ENCODE results near the gene GNAZ. TPM values are rescaled to one million over a fixed set of nuclear protein-coding genes. Genes with fewer than 3 reads are reported as not detected.

GNAZ gene
- total and polyA plus RNA-seq, 4 donors, result 0.21 to 2.2 (median 0.38) TPM

GRCh38 chr22:23144432-23144831, 74.1 kb downstream of the GNAZ start:
- no peak for DNase-seq (ENCODE audit: low spot score)
- Histone ChIP-seq H3K27me3 (ENCODE audit: control insufficient read depth in 4 of 4, insufficient read depth in 4 of 4, low read length in 3 of 4) (no peaks in the 10 kb centered on the region), H3K9me3 (ENCODE audit: control insufficient read depth in 4 of 4, low read length in 3 of 4) (no peaks in the 10 kb centered on the region), H3K4me3 (ENCODE audit: low read depth in 1 of 3, low read length in 3 of 3) (no peak overlapping the region), H3K9ac (ENCODE audit: low read depth in 1 of 2, low read length in 2 of 2) (no peak overlapping the region), H3K4me1 (ENCODE audit: control insufficient read depth in 4 of 4, insufficient read depth in 4 of 4, low read length in 3 of 4) (peaks cover 11 to 31% (median 20%) of the 10 kb centered on the region in 4 donors), H3K36me3 (ENCODE audit: control insufficient read depth in 4 of 4, insufficient read depth in 3 of 4, low read depth in 1 of 4, low read length in 3 of 4) (no peaks in the 10 kb centered on the region), H3K27ac (ENCODE audit: low read depth in 1 of 2, low read length in 2 of 2) (no peak overlapping the region)
- TF ChIP-seq RXRA (IDR thresholded peaks at IDR 0.05), result no peak
- no peak for TF ChIP-seq JUND (IDR thresholded peaks at IDR 0.05)
- no peak for TF ChIP-seq TAF1 (conservative IDR thresholded peaks at IDR 0.05)
- no peak for TF ChIP-seq NR2F2 (IDR thresholded peaks at IDR 0.05)
- no peak for TF ChIP-seq RAD21 (IDR thresholded peaks at IDR 0.05)
- no peak for TF ChIP-seq GABPA (IDR thresholded peaks at IDR 0.05 in 1 of 2, conservative IDR thresholded peaks at IDR 0.05 in 1 of 2)
- no peak for TF ChIP-seq HNF4G (IDR thresholded peaks at IDR 0.05)
- no peak for TF ChIP-seq FOXA2 (IDR thresholded peaks at IDR 0.05)
- no peak for TF ChIP-seq ATF3 (IDR thresholded peaks at IDR 0.05)
- no peak for TF ChIP-seq MAX (IDR thresholded peaks at IDR 0.05)
- TF ChIP-seq SP1 (IDR thresholded peaks at IDR 0.05), result no peak
- TF ChIP-seq EGR1 (IDR thresholded peaks at IDR 0.05; ENCODE audit: low read depth in 2 of 2), result no peak
- no peak for TF ChIP-seq FOXA1 (IDR thresholded peaks at IDR 0.05)
- no peak for TF ChIP-seq HNF4A (conservative IDR thresholded peaks at IDR 0.05)
- TF ChIP-seq REST (IDR thresholded peaks at IDR 0.05), result no peak
- no peak for TF ChIP-seq ZBTB33 (IDR thresholded peaks at IDR 0.05)
- WGBS, result 93% methylated on average over 4 of the region's 4 CpGs

- Histone ChIP-seq H3K9me3 (ENCODE audit: control insufficient read depth in 4 of 4, low read length in 3 of 4) (no peaks in the 10 kb centered on the region), H3K4me3 (ENCODE audit: low read depth in 1 of 3, low read length in 3 of 3) (peak within 1 kb of the TSS in 1 of 3 donors; percentile 19), H3K27me3 (ENCODE audit: control insufficient read depth in 4 of 4, insufficient read depth in 4 of 4, low read length in 3 of 4) (no peaks in the 10 kb centered on the region), H3K4me1 (ENCODE audit: control insufficient read depth in 4 of 4, insufficient read depth in 4 of 4, low read length in 3 of 4) (peaks cover 11 to 31% (median 20%) of the 10 kb centered on the region in 4 donors), H3K36me3 (ENCODE audit: control insufficient read depth in 4 of 4, insufficient read depth in 3 of 4, low read depth in 1 of 4, low read length in 3 of 4) (no peaks in the 10 kb centered on the region), H3K9ac (ENCODE audit: low read depth in 1 of 2, low read length in 2 of 2) (no peak within 1 kb of the TSS), H3K27ac (ENCODE audit: low read depth in 1 of 2, low read length in 2 of 2) (no peak within 1 kb of the TSS)
- 31% methylated on average over 62 of the region's 62 CpGs for WGBS
- DNase-seq (ENCODE audit: low spot score), result peak; percentile 88
- TF ChIP-seq CTCF (IDR thresholded peaks at IDR 0.05; ENCODE audit: low read depth, low read length, missing input control), result no peak
- TF ChIP-seq HNF4G (IDR thresholded peaks at IDR 0.05), result no peak
- no peak for TF ChIP-seq YY1 (IDR thresholded peaks at IDR 0.05)
- TF ChIP-seq SP1 (IDR thresholded peaks at IDR 0.05), result no peak
- TF ChIP-seq EGR1 (IDR thresholded peaks at IDR 0.05; ENCODE audit: low read depth in 2 of 2), result peak; percentile 86 to 88
- no peak for TF ChIP-seq FOXA1 (IDR thresholded peaks at IDR 0.05)
- TF ChIP-seq REST (IDR thresholded peaks at IDR 0.05), result no peak
Measured at GRCh38 chr22:23144932-23145877, 74.9 kb downstream of the GNAZ start, which contains the start of gene RAB36. TSS of gene RAB36 (plus strand) at chr22:23145477. CDS start at chr22:23146617, 1,140 bp downstream.
